ENCODE measurements around the gene MYBPH.

The MYBPH gene

DNA sequence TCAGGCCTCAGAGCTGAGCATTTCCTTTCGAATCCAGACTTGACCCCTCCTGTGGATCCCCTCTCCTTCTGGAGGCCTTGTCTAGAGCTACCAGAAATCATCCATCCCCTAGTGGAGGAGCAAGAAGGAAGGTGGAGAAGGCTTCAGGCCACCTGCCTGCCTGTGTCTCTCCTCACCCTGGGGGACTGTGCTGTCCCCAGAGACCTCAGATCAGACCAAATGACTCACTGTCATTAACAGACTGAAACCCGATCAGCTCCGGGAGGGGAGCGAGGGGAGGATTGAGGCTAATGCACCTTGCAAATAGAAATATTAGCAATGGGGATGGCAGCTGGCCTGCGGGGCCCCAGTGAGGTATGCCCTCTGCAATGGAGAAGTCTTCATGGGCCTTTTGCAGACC lies 2.1 kb downstream of the MYBPH start:
- Histone ChIP-seq H3K27me3 (replicated peaks) (no peaks in the 10 kb centered on the region), H3K4me3 (ENCODE audit: low read depth, low read length) (no peak overlapping the region), H3K27ac (no peak overlapping the region), H3K36me3 (replicated peaks) (no peaks in the 10 kb centered on the region)
- TF ChIP-seq, protein P1, sequence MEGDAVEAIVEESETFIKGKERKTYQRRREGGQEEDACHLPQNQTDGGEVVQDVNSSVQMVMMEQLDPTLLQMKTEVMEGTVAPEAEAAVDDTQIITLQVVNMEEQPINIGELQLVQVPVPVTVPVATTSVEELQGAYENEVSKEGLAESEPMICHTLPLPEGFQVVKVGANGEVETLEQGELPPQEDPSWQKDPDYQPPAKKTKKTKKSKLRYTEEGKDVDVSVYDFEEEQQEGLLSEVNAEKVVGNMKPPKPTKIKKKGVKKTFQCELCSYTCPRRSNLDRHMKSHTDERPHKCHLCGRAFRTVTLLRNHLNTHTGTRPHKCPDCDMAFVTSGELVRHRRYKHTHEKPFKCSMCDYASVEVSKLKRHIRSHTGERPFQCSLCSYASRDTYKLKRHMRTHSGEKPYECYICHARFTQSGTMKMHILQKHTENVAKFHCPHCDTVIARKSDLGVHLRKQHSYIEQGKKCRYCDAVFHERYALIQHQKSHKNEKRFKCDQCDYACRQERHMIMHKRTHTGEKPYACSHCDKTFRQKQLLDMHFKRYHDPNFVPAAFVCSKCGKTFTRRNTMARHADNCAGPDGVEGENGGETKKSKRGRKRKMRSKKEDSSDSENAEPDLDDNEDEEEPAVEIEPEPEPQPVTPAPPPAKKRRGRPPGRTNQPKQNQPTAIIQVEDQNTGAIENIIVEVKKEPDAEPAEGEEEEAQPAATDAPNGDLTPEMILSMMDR (IDR thresholded peaks at IDR 0.05; ENCODE audit: low read depth, low read length, missing control alignments) = no peak
- in situ Hi-C loops (cut with HindIII; ENCODE audit: low pct_ligation_motif_present, low sequenced_read_pairs) = no loop called here
- no peak for DNase-seq

- in situ Hi-C loops (cut with HindIII; ENCODE audit: low pct_ligation_motif_present, low sequenced_read_pairs) = no loop called here
- H3K27ac ChIP-seq = no peak overlapping the region
- H3K27me3 ChIP-seq (replicated peaks) = no peaks in the 10 kb centered on the region
- H3K36me3 ChIP-seq (replicated peaks) = no peaks in the 10 kb centered on the region
- H3K4me3 ChIP-seq (ENCODE audit: low read depth, low read length) = no peak overlapping the region
- TF ChIP-seq, protein P1 (IDR thresholded peaks at IDR 0.05; ENCODE audit: low read depth, low read length, missing control alignments) = no peak
- no peak for DNase-seq
These were observed 2.5 kb downstream of the MYBPH start for GRCh38 chr1:203173011-203173555.

DNA sequence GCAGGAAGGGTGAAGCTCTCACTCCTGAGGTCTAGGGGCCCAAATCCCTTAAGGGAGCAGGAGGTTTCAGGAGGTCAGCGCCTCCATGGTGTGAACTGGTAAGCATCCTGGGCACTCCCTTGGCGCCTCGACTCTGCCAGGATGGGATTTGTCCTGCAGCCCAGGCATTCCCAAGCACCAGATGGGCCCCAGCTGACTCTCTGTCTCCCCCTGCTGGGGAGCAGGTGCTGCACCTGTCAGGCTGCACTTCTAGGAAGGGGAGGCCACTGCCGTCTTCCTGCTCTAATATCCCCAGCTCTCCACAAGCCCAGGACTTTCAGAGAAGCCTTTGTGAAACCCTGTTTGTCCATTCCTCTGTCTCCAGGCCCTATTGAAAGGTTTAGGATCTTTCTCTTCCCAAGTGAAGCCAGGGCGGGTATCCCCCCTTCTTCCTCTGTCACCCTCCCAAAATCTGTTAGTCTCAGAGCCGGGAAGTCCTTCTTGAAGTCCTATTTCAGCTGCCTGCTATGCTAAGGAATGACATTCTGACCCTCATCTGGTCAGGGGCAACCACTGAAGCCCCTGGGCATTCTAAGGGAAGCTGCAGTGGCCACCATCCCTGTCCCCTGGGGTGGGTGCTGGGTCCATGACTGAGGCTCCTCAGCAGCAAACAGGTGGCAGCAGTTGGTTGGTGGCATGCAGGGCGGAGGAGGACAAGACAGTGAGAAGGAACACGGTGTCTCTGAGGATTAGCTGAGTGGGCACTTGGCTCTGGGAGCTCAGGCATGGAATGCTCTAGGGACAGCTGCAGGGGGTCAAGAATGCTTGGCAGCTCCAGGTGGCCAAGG lies 3.2 kb downstream of the MYBPH start:
- Histone ChIP-seq H3K36me3 (replicated peaks) (no peaks in the 10 kb centered on the region), H3K4me3 (ENCODE audit: low read depth, low read length) (no peak overlapping the region), H3K27me3 (replicated peaks) (no peaks in the 10 kb centered on the region), H3K27ac (no peak overlapping the region)
- in situ Hi-C loops (cut with HindIII; ENCODE audit: low pct_ligation_motif_present, low sequenced_read_pairs) = no loop called here
- TF ChIP-seq, protein P1 (IDR thresholded peaks at IDR 0.05; ENCODE audit: low read depth, low read length, missing control alignments) = peak; percentile 94
- DNase-seq = peak; percentile 14

- no peak for DNase-seq
- H3K27ac ChIP-seq = no peak overlapping the region
- in situ Hi-C loops (cut with HindIII; ENCODE audit: low pct_ligation_motif_present, low sequenced_read_pairs) = no loop called here
- no peaks in the 10 kb centered on the region for H3K36me3 ChIP-seq (replicated peaks)
- H3K27me3 ChIP-seq (replicated peaks) = peaks cover under 1% of the 10 kb centered on the region
- no peak overlapping the region for H3K4me3 ChIP-seq (ENCODE audit: low read depth, low read length)
- TF ChIP-seq, protein P1 (IDR thresholded peaks at IDR 0.05; ENCODE audit: low read depth, low read length, missing control alignments) = no peak
These were observed 4.1 kb downstream of the MYBPH start for GRCh38 chr1:203171341-203172183.

- no peaks in the 10 kb centered on the region for H3K36me3 ChIP-seq (replicated peaks)
- in situ Hi-C loops (cut with HindIII; ENCODE audit: low pct_ligation_motif_present, low sequenced_read_pairs) = no loop called here
- no peak overlapping the region for H3K27ac ChIP-seq
- H3K27me3 ChIP-seq (replicated peaks) = peaks cover 1% of the 10 kb centered on the region
- H3K4me3 ChIP-seq (ENCODE audit: low read depth, low read length) = no peak overlapping the region
- DNase-seq = no peak
- TF ChIP-seq, protein P1 (IDR thresholded peaks at IDR 0.05; ENCODE audit: low read depth, low read length, missing control alignments) = no peak
These were observed 4.8 kb downstream of the MYBPH start for GRCh38 chr1:203170625-203171330.

All from brain microvascular endothelial cell (primary cell).